Sigmoid colon (tissue), 7 donors: ENCODE measurements around the gene HOXB6. TPM values are rescaled to one million over a fixed set of nuclear protein-coding genes. Genes with fewer than 3 reads are reported as not detected.

ENCODE experiments used
- DNase-seq: peaks from one replicate; pipeline ENCODE4 v3.0.0-alpha.2; 2019
- H3K27ac ChIP-seq, 4 donors: fragments of 200-600 bp; sonication (generic); one replicate each; pipeline ENCODE4 v1.5.1; 2016 to 2019; ENCODE audit warnings: mild to moderate bottlenecking in 1 of 4
- H3K27me3 ChIP-seq, 3 donors: fragments of 200-600 bp; sonication (generic); one replicate each; pipeline ENCODE4 v1.5.1; 2019; ENCODE audit warnings: mild to moderate bottlenecking in 1 of 3
- H3K36me3 ChIP-seq, 4 donors: fragments of 200-600 bp; sonication (generic); one replicate each; pipeline ENCODE4 v1.5.1; 2016 to 2019
- H3K4me1 ChIP-seq, 4 donors: fragments of 200-600 bp; sonication (generic); one replicate each; pipeline ENCODE4 v1.5.1; 2017 to 2019
- H3K4me3 ChIP-seq, 4 donors: fragments of 200-600 bp; sonication (generic); one replicate each; pipeline ENCODE4 v1.5.1; 2017 to 2019; ENCODE audit warnings: mild to moderate bottlenecking in 2 of 4, moderate library complexity in 1 of 4
- H3K9me3 ChIP-seq, 4 donors: fragments of 200-600 bp in 3 of 4; sonication (generic) in 3 of 4; one replicate each; pipeline versions ENCODE4 v1.5.1 to v1.6.1; 2013 to 2019
- CTCF ChIP-seq, 4 experiments: fragments of 450-650 bp in 3 of 4; fragments of 200-600 bp in 1 of 4; IDR thresholded peaks; one replicate each; pipeline ENCODE4 v1.5.1; 2016 to 2019; ENCODE audit warnings: antibody characterized with exemption in 4 of 4, mild to moderate bottlenecking in 3 of 4, moderate library complexity in 2 of 4
- EP300 ChIP-seq, 4 donors: sonication (generic); formaldehyde crosslinking; IDR thresholded peaks; one replicate each; pipeline ENCODE4 v1.6.1; 2017; ENCODE audit warnings: antibody characterized with exemption in 4 of 4
- POLR2A ChIP-seq, 2 donors: fragments of 450-650 bp; IDR thresholded peaks; one replicate each; pipeline ENCODE4 v1.6.1; 2016; ENCODE audit warnings: antibody characterized with exemption in 2 of 2, mild to moderate bottlenecking in 2 of 2, moderate library complexity in 2 of 2
- POLR2AphosphoS5 ChIP-seq, 4 donors: sonication (generic); formaldehyde crosslinking; IDR thresholded peaks; one replicate each; pipeline ENCODE4 v1.6.1; 2017; ENCODE audit warnings: antibody characterized with exemption in 4 of 4
- WGBS, 2 donors: extraction: QIAGEN DNeasy Blood & Tissue Kit; methylation state at CpG; one replicate each; pipeline ENCODE4 v1.1.7; 2013; 5-methylcytosine and 5-hydroxymethylcytosine counted together
- intact Hi-C: fragments of 100-400 bp; cut with DNase I; formaldehyde crosslinking; loops from one replicate; pipeline ENCODE4 v1.15.1; 2023
- polyA plus RNA-seq, 3 donors: library from polyadenylated mRNA; stranded (reverse); fragments of 200-250 nt; gene quantifications; one replicate each; pipeline ENCODE4 v1.2.3, GENCODE V29; 2013
- total RNA-seq, 4 donors: library from RNA; depleted of rRNA; stranded (reverse); fragments of >200 nt; gene quantifications; one replicate each; pipeline ENCODE4 v1.1.0, GENCODE V29; 2016
- donor health status: healthy with polysubstance abuse.
- donor health status: Bipolar disorder and iron deficiency.
- donor health status: healthy.

Gene HOXB6
- total and polyA plus RNA-seq, 7 donors, result 6.0 to 28.5 (median 10.2) TPM

DNA sequence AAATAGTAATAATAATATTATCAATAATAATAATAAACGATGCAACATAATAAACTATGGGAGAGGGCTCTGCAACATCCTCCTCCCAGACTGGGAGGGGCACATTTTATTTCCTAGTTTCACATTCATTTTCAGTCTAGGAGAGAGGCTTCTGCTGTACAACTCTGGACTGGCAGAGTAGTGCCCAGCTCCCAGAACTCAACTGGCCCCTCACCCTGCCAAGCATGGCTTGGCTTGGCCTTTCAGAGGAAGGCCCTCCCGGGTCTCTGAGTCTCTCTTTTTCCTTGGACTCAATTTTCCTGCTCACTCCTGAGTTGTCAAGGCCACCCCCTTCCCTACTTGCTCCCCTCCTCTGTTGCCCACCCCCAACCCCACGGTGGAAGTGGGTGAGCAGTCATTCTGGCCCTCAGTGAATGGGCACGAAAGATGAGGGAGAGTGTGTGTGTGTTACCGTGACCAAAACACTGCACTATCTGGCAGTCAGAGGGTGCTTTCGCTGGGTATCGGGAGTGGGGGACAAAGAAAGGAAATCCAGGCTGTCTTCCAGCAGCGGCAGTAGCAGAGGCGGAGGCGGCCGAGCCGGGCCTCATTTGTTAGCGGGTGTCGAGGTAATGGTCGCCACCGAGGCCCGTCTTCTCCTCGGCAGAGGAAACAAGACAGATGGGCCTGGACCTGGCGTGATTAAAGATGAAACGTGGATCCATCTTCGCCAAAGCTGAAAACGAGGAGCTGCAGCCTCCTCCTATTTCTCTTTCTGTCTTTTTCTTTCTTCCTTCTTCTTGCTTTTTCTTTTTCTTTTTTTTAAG lies 28.9 kb downstream of the HOXB6 start:
- TF ChIP-seq POLR2A (IDR thresholded peaks at IDR 0.05), result no peak
- no peak for TF ChIP-seq CTCF (IDR thresholded peaks at IDR 0.05)
- TF ChIP-seq EP300 (IDR thresholded peaks at IDR 0.05), result no peak
- TF ChIP-seq POLR2AphosphoS5 (IDR thresholded peaks at IDR 0.05), result peak in 3 of 4 donors; percentile 19 to 60 (median 58)
- H3K27ac ChIP-seq, result peak overlapping the region; percentile 94 to 99 (median 96)
- no peaks in the 10 kb centered on the region for H3K9me3 ChIP-seq
- H3K4me1 ChIP-seq, result peaks cover 0 to 87% (median 64%) of the 10 kb centered on the region in 4 donors
- H3K36me3 ChIP-seq, result no peaks in the 10 kb centered on the region
- H3K27me3 ChIP-seq, result no peaks in the 10 kb centered on the region
- WGBS, 2 donors, result 61 to 75% methylated on average over 22 of the region's 22 CpGs
- H3K4me3 ChIP-seq, result peak overlapping the region; percentile 66 to 84 (median 70)
- intact Hi-C loops, result loop anchor here (2.0 kb wide), 1 partner anchor 33 kb away; no protein-coding TSS in a partner anchor
- no peak for DNase-seq

DNA sequence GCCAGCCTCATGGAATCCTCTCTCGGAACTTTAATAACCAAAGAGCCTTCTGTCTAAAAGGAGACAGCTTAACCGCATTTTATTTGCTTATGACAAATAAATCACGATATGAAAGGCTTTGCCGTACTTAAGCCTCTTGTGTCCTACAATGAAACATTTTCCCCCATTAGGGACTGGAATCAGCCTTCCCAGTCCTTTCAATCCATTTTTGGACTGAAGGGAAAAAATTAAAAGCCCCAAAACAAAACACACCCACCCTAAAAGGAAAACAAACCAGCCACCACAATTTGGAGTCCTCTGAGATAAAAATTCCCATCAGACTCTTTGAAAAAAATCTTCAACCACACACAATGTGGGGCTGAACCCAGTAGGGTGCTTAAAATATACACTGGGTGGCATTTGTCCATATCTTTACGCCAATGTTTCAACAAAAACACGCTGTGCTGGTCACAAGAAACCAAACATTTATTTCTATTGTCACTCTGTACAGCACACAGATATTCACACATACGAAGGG lies 29.7 kb downstream of the HOXB6 start:
- peaks cover 0 to 87% (median 69%) of the 10 kb centered on the region in 4 donors for H3K4me1 ChIP-seq
- intact Hi-C loops, result no loop called here

DNA sequence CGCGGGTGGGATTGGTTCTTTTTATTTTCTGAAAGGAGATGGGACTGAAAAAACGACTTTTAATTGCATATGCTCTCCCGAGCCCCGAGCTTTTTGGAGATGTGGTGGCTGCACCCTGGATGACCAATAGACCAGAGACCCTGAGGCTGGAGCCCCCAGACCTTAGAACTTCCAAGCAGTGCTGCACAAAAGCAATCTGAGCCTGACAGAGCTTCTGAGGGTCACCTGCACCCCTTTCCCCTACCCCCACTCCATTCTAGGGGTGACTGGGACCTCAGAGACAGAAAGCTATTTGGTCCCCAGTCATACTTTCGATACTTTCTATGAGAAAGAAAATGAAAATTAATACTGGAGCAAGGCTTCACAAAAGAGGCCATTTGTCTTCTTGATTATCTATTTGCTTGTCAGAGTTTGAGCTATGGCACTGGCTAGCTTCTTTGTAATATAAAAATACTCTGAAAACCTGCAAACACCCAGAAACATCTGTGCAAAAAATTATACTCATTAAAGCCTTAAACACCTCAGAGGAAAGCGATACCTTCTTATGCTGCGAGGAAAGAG lies 30.2 kb downstream of the HOXB6 start:
- Histone ChIP-seq H3K36me3 (no peaks in the 10 kb centered on the region), H3K27ac (peak overlapping the region; percentile 94 to 99 (median 96)), H3K4me3 (peak overlapping the region; percentile 5 to 84 (median 44)), H3K4me1 (peaks cover 0 to 92% (median 74%) of the 10 kb centered on the region in 4 donors), H3K27me3 (no peaks in the 10 kb centered on the region), H3K9me3 (no peaks in the 10 kb centered on the region)
- no peak for DNase-seq
- intact Hi-C loops, result no loop called here
- TF ChIP-seq EP300 (IDR thresholded peaks at IDR 0.05), result no peak
- WGBS, 2 donors, result 77 to 83% methylated on average over 8 of the region's 8 CpGs

More for the DNA sequence above, 29.7 kb downstream of the HOXB6 start:
- TF ChIP-seq EP300 (IDR thresholded peaks at IDR 0.05) (no peak), POLR2AphosphoS5 (IDR thresholded peaks at IDR 0.05) (no peak), POLR2A (IDR thresholded peaks at IDR 0.05) (no peak), CTCF (IDR thresholded peaks at IDR 0.05) (no peak)
- no peak for DNase-seq
- WGBS, 2 donors, result 63 to 69% methylated on average over 7 of the region's 7 CpGs
- H3K27ac ChIP-seq, result peak overlapping the region; percentile 94 to 99 (median 96)
- H3K27me3 ChIP-seq, result no peaks in the 10 kb centered on the region
- H3K36me3 ChIP-seq, result no peaks in the 10 kb centered on the region
- H3K4me3 ChIP-seq, result peak overlapping the region; percentile 5 to 84 (median 66)
- no peaks in the 10 kb centered on the region for H3K9me3 ChIP-seq

DNA sequence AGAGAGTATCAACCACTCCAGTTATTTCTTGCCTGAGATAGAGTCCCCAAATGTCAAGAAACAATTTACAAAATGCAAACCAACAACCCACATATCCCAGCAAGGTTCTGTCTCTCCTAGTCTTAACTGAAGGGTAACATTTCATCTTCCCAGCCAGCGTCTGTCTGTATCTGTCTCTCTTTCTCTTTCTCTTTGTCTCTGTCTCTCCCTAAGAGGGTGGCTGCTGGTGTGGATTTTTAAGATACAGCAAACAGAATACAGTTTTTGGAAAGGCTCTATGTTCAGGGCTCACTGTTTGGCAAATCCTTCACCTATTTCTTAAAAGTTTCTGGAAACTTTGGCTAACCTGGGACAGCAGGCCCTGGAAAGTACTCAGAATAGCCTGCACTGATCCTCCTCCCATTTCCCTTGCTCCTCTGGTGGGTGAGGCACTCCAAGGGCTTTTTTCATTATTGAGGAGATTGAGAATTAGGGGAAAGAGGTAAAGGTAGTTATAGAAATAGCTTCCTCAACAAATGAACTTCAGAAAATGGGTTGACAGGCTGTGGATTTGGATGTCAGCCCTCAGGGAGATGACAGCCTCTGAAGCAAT lies 32.9 kb downstream of the HOXB6 start:
- no peak for DNase-seq
- WGBS, 2 donors, result 66 to 78% methylated on average over 1 of the region's 1 CpG
- TF ChIP-seq POLR2A (IDR thresholded peaks at IDR 0.05) (no peak), CTCF (IDR thresholded peaks at IDR 0.05) (no peak), POLR2AphosphoS5 (IDR thresholded peaks at IDR 0.05) (no peak), EP300 (IDR thresholded peaks at IDR 0.05) (no peak)
- H3K4me3 ChIP-seq, result peak overlapping the region in 3 of 4 donors; percentile 36 to 84 (median 40)
- H3K4me1 ChIP-seq, result peaks cover 0 to 98% (median 96%) of the 10 kb centered on the region in 4 donors
- H3K27me3 ChIP-seq, result no peaks in the 10 kb centered on the region
- H3K27ac ChIP-seq, result peak overlapping the region; percentile 94 to 99 (median 96)
- no peaks in the 10 kb centered on the region for H3K9me3 ChIP-seq
- intact Hi-C loops, result no loop called here
- no peaks in the 10 kb centered on the region for H3K36me3 ChIP-seq
